MM.1S (cell line): Measurements from ENCODE around the gene SECISBP2.

Experiments
- DNase-seq: peaks from one replicate; pipeline ENCODE4 v3.0.0-alpha.2; 2015
- H2AFZ ChIP-seq: fragments of 300-600 bp; sonication (generic); 2 replicates; pipeline ENCODE4 v1.6.0; 2016; ENCODE audit warnings: antibody characterized with exemption, low read length
- H3F3A ChIP-seq: fragments of 300-600 bp; sonication (generic); 2 replicates; pipeline ENCODE4 v1.6.1; 2016; ENCODE audit warnings: mild to moderate bottlenecking, antibody characterized with exemption, low read length, moderate library complexity, mixed read lengths; ENCODE audit not compliant: insufficient read depth
- H3K27ac ChIP-seq: fragments of 300-600 bp; sonication (generic); 2 replicates; pipeline ENCODE4 v1.5.1; 2016; ENCODE audit warnings: mild to moderate bottlenecking, low read length
- H3K27me3 ChIP-seq: fragments of 300-600 bp; sonication (generic); replicated peaks from 2 replicates; pipeline ENCODE4 v1.6.0; 2016; ENCODE audit warnings: low read length; ENCODE audit not compliant: insufficient read depth
- H3K36me3 ChIP-seq: fragments of 300-600 bp; sonication (generic); replicated peaks from 2 replicates; pipeline ENCODE4 v1.6.1; 2016; ENCODE audit warnings: mild to moderate bottlenecking, low read length, mixed read lengths; ENCODE audit not compliant: insufficient read depth
- H3K4me1 ChIP-seq: fragments of 300-600 bp; sonication (generic); 2 replicates; pipeline ENCODE4 v1.6.1; 2016; ENCODE audit warnings: low read length, mixed read lengths
- H3K4me2 ChIP-seq: fragments of 300-600 bp; sonication (generic); 2 replicates; pipeline ENCODE4 v1.6.0; 2016; ENCODE audit warnings: low read depth, low read length
- H3K4me3 ChIP-seq: fragments of 300-600 bp; sonication (generic); 2 replicates; pipeline ENCODE4 v1.5.1; 2016; ENCODE audit warnings: low read length, mixed read lengths
- H3K79me2 ChIP-seq: fragments of 300-600 bp; sonication (generic); 2 replicates; pipeline ENCODE4 v1.6.1; 2016; ENCODE audit warnings: mixed run types, low read length, mixed read lengths
- H3K9ac ChIP-seq: fragments of 300-600 bp; sonication (generic); 2 replicates; pipeline ENCODE4 v1.6.1; 2016; ENCODE audit warnings: low read length, mixed read lengths
- H3K9me2 ChIP-seq: fragments of 300-600 bp; sonication (generic); replicated peaks from 2 replicates; pipeline ENCODE4 v1.6.1; 2016; ENCODE audit warnings: mild to moderate bottlenecking, low read length, mixed read lengths; ENCODE audit not compliant: insufficient read depth
- H3K9me3 ChIP-seq: fragments of 300-600 bp; sonication (generic); replicated peaks from 2 replicates; pipeline ENCODE4 v1.6.1; 2016; ENCODE audit warnings: mild to moderate bottlenecking, low read length, mixed read lengths; ENCODE audit not compliant: insufficient read depth
- H4K20me1 ChIP-seq: fragments of 300-600 bp; sonication (generic); 2 replicates; pipeline ENCODE4 v1.6.1; 2016; ENCODE audit warnings: mild to moderate bottlenecking, low read length, moderate library complexity, mixed read lengths; ENCODE audit not compliant: insufficient read depth
- EZH2 ChIP-seq: fragments of 300-600 bp; sonication (generic); optimal IDR thresholded peaks from 2 replicates; pipeline ENCODE3; 2017; ENCODE audit warnings: low read depth, mild to moderate bottlenecking, antibody characterized with exemption, low read length, mixed read lengths
- EZH2phosphoT487 ChIP-seq: fragments of 300-600 bp; sonication (generic); IDR thresholded peaks from 2 replicates; pipeline ENCODE4 v1.6.1; 2018; ENCODE audit warnings: antibody characterized with exemption, low read length
- TF ChIP-seq, protein P1 (sequence below): fragments of 300-600 bp; sonication (generic); IDR thresholded peaks from 2 replicates; pipeline ENCODE4 v1.5.1; 2016; ENCODE audit warnings: antibody characterized with exemption, low read length, mixed read lengths

The SECISBP2 gene

DNA sequence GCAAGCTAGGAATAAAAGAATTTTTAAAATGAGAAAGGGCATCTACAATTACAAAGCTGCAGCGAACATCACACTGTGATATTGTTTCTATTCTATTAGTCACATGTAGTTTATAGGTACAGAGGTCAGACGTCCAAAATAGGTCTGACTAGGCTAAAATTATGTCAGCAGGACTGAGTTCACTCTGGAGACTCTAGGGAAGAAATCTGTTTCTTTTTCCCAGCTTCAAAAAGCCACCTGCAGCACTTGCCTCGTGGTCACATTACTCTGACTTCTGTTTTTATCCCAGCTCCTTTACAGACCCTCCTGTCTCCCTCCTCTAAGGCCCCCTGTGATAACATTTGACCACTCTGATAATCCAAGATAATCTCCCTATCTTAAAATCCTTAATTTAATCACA lies 12.4 kb upstream of the SECISBP2 start:
- no peak overlapping the region for H3K27ac ChIP-seq
- no peaks in the 10 kb centered on the region for H4K20me1 ChIP-seq
- peaks cover 8% of the 10 kb centered on the region for H3K79me2 ChIP-seq
- no peaks in the 10 kb centered on the region for H3K9me3 ChIP-seq
- H3K9ac ChIP-seq, result no peak overlapping the region
- no peak overlapping the region for H3K4me3 ChIP-seq
- no peaks in the 10 kb centered on the region for H3K9me2 ChIP-seq
- H3K4me1 ChIP-seq, result peaks cover 18% of the 10 kb centered on the region
- no peaks in the 10 kb centered on the region for H3K27me3 ChIP-seq
- no peak overlapping the region for H2AFZ ChIP-seq
- H3F3A ChIP-seq, result no peaks in the 10 kb centered on the region; the same call in 1 of the 2 replicates
- no peak overlapping the region for H3K4me2 ChIP-seq
- DNase-seq, result no peak
- H3K36me3 ChIP-seq, result no peaks in the 10 kb centered on the region
- TF ChIP-seq EZH2phosphoT487 (no peak), EZH2 (no peak)
- TF ChIP-seq, protein P1, sequence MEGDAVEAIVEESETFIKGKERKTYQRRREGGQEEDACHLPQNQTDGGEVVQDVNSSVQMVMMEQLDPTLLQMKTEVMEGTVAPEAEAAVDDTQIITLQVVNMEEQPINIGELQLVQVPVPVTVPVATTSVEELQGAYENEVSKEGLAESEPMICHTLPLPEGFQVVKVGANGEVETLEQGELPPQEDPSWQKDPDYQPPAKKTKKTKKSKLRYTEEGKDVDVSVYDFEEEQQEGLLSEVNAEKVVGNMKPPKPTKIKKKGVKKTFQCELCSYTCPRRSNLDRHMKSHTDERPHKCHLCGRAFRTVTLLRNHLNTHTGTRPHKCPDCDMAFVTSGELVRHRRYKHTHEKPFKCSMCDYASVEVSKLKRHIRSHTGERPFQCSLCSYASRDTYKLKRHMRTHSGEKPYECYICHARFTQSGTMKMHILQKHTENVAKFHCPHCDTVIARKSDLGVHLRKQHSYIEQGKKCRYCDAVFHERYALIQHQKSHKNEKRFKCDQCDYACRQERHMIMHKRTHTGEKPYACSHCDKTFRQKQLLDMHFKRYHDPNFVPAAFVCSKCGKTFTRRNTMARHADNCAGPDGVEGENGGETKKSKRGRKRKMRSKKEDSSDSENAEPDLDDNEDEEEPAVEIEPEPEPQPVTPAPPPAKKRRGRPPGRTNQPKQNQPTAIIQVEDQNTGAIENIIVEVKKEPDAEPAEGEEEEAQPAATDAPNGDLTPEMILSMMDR, result no peak

DNA sequence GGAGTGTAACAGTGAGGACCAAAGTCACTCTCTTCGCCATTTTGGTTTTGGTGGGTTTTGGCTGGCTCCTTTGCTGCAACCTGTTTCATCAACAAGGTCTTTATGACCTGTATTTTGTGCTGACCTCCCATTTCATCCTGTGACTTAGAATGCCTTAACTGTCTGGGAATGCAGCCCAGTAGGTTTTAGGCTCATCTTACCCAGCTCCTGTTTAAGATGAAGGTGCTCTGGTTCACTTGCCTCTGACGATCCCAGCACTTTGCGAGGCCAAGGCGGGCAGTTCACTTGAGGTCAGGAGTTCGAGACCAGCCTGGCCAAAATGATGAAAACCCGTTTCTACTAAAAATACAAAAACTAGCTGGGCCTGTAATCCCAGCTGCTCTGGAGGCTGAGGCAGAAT lies 9.1 kb upstream of the SECISBP2 start:
- Histone ChIP-seq H3K9ac (no peak overlapping the region), H3K4me3 (no peak overlapping the region), H2AFZ (no peak overlapping the region), H4K20me1 (peaks cover 13% of the 10 kb centered on the region; the same call in 1 of the 2 replicates), H3K27me3 (no peaks in the 10 kb centered on the region), H3F3A (peaks cover 13% of the 10 kb centered on the region), H3K9me3 (no peaks in the 10 kb centered on the region), H3K79me2 (peaks cover 41% of the 10 kb centered on the region), H3K27ac (no peak overlapping the region), H3K36me3 (peaks cover 5% of the 10 kb centered on the region; the same call in 1 of the 2 replicates), H3K9me2 (no peaks in the 10 kb centered on the region), H3K4me2 (no peak overlapping the region), H3K4me1 (peaks cover 24% of the 10 kb centered on the region)
- no peak for DNase-seq
- TF ChIP-seq, protein P1, result no peak
- TF ChIP-seq EZH2, result no peak
- TF ChIP-seq EZH2phosphoT487, result no peak

DNA sequence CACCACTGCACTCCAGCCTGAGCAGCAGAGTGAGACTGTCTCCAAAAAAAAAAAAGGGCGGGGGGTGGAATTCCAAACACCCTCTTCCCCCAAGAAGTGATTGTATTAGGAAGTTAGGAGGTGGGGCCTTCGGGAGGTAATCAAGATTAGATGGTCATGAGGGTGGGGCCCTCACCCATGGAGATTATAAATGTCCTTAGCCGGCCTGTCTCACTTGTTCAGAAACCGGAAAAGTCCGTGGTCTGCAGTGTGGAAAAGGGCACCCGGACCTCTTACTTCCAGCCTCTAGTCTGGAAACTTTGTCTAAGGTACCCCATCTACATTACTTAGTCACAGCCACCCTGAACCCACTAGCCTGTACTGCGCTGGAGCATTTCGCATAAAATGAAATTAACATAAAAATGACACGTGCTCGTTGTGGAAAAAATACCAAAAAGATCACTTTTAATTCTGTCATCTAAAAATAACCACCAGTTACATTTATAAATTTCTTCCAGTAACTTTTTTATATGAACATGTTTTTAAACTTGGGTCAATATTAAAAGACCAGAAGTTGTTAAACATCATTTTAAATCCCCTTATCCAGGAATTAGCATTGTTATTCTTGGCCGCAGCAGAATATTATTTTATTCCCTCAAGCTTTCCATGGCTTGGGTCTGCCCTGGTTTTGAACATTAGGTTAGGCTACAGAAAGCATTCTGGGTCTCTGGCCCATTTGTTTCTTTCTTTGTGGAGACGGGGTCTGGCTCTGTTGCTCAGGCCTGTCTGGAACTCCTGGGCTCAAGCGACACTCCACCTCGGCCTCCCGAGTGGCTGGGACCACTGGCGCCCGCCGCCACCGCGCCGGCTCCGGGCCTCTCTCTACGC lies 8.5 kb upstream of the SECISBP2 start:
- Histone ChIP-seq H3K9me2 (no peaks in the 10 kb centered on the region), H2AFZ (peak overlapping the region; percentile 63), H3K9me3 (no peaks in the 10 kb centered on the region), H3F3A (peaks cover 19% of the 10 kb centered on the region), H3K9ac (peak overlapping the region; percentile 97), H3K79me2 (peaks cover 47% of the 10 kb centered on the region), H3K4me1 (peaks cover 26% of the 10 kb centered on the region), H3K36me3 (peaks cover 5% of the 10 kb centered on the region; the same call in 1 of the 2 replicates), H3K27ac (peak overlapping the region; percentile 94), H3K27me3 (no peaks in the 10 kb centered on the region), H3K4me3 (peak overlapping the region; percentile 77), H4K20me1 (peaks cover 13% of the 10 kb centered on the region; the same call in 1 of the 2 replicates), H3K4me2 (peak overlapping the region; percentile 90)
- no peak for TF ChIP-seq EZH2
- no peak for TF ChIP-seq EZH2phosphoT487
- TF ChIP-seq, protein P1, result no peak
- no peak for DNase-seq
